Fibroblast of skin of abdomen (primary cell): ENCODE measurements around the gene FHIP1B.

ENCODE experiments used
- DNase-seq: peaks from one replicate; pipeline ENCODE4 v3.0.0-alpha.2; 2013

FHIP1B gene

DNA sequence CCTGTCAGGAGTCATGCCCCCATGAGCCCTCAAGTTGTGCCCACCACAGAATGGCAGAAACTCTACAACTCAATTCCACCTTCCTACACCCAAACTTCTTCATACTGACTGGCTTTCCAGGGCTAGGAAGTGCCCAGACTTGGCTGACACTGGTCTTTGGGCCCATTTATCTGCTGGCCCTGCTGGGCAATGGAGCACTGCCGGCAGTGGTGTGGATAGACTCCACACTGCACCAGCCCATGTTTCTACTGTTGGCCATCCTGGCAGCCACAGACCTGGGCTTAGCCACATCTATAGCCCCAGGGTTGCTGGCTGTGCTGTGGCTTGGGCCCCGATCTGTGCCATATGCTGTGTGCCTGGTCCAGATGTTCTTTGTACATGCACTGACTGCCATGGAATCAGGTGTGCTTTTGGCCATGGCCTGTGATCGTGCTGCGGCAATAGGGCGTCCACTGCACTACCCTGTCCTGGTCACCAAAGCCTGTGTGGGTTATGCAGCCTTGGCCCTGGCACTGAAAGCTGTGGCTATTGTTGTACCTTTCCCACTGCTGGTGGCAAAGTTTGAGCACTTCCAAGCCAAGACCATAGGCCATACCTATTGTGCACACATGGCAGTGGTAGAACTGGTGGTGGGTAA is 35.1 kb downstream of the FHIP1B start, which contains the start of gene OR52W1:
Gene OR52W1, plus strand, starts transcription at position 51 of the 637 bp plus-strand sequence. Its CDS starts 0 bp downstream, at position 51.
- no peak for DNase-seq

DNA sequence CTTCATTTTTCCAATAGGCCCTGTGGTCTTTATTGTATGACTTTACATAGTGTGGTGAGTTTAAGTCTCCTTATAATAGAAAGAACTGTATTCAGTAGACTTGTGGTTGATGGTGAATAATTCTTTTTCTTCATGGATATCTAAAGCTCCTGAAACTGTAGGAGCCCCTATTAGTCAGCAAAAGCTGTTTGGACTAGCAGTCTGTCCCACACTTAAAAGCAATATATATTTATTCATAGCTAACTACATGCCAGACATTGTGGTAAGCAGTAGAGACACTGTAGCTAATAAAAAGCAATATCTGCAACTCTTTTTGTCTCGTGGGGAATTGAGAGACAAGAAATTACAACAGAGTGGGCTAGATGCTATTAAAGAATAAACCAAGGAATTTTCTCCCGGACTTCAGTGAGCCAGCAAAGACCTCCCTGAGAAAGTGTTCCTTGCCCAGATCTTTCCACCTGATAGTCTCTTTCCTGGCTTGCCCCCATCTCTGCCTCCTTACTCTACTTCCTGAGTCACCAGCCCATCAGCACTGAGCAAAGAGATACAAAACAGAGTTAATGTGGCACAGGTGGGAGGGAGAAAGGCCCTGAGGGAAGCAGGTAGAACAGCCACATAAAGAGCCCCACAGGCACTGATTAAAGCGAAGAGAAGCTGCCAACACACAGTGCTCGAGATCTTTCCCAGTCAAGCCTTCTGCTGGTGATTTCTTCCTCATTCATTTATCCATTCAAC is 36.8 kb downstream of the FHIP1B start:
- peak; percentile 30 for DNase-seq

DNA sequence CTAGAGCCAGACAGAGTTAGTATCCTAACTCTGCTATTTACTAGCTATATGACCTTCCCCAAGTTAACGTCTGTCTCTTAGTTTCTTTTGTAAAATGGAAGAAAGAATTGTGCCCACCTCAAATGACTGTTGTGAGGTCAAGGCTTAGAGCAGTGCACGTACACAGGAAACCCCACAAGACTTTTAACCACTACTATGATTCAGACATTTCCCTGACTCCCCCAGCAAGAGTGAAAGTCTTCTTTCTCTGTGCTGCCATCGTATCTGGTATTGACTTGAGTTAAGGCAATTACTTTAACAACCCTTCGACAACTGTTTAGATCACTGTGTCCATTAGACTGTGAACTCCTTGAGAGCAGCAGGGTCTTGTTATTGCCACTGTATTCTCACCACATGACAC is 38.0 kb downstream of the FHIP1B start:
- no peak for DNase-seq

DNA sequence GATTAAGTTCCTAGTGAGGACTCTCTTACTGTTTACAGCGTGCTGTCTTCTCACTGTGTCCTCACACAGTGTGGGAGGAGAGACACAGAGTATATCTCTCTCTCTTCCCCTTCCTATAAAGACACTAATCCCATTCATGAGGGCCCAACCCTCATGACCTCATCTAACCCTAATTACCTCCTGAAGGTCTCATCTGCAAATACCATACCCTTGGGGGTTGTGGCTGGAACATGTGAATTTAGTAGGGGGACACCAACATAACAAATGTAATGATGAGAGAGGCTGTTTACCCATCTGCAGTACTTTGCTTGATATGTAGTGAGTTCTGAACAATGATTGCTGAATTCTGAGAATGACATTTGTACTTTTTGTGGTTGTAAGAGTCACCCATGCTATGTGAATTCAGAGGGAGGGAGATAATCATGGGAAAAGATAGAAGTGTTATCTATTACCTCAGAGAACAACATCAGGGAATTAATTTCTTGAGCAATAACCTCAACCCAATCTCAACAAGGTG is 40.3 kb downstream of the FHIP1B start:
- no peak for DNase-seq

DNA sequence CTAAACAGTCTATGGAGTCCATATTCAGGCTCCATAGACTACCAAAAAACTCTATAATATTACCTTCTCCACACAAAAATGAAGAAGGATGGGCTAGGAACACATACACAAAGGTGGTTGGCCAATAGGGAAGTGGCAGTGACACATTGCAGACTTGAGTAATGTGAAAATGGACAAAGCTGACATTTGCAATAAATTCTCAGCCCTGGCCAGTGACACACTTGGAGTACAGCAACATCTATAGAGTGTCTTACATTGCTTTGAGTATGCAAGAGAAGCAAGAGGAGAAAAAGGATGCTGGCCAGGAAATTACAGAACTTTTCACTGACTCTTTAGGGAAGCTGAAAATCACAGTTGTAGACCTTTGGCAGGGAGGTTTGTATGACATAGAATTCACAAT is 42.7 kb downstream of the FHIP1B start:
- DNase-seq: no peak

GRCh38 chr11:6175440-6175839 is 59.0 kb downstream of the FHIP1B start:
- DNase-seq: no peak

GRCh38 chr11:6170226-6170625 is 64.2 kb downstream of the FHIP1B start, which contains the start of gene OR52B2:
TSS of gene OR52B2 (minus strand) at chr11:6170326. CDS start at chr11:6170326, 0 bp downstream.
- no peak for DNase-seq
